Measurements from ENCODE around the gene PTGER4.

Gene PTGER4

DNA sequence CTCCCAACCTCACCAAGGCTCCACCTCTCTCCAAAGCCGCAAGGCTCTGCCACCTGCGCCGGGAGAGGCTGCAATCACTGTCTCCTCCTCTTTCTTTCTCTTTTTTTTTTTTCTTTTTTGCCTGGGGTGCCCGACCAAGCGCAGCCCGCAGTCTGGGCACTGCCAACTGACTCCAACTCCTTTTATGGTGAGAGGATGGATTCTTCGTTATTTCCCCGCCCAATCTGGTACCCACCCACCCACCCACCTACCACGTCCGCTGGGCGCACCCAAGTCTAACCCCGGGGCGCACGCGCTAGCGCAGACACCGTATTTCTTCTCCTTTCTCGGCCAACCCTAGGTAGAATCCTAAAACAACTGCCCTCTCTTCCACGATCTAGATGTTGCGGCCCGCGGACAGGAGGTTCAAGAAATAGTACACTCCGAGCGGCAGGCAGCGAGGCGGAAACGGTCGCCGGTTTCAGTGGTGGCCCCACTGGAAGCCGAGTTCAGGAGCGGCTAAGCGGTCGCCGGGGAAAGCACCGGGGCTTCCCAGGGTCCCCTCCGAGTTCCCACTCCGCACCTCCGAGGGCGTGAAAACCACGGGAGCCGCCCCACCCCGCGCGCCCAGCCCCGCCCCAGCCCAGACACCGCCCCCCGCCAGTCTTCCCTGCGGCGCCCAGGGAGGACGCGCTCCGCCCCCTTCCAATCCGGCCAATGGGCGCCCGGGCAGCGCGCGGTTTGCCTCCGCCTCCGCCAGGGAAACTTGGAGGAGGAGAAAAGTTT, 385 bp upstream of the PTGER4 start:
- peak overlapping the region; percentile 94 to 98 for H3K4me3 ChIP-seq (ENCODE audit: low read depth in 1 of 2, low read length in 2 of 2)
- no peaks in the 10 kb centered on the region for H3K27me3 ChIP-seq (ENCODE audit: control insufficient read depth in 1 of 2, insufficient read depth in 2 of 2, low read length in 2 of 2)
- H3K9ac ChIP-seq (ENCODE audit: low read depth in 1 of 2, low read length in 2 of 2), result peak overlapping the region; percentile 88 to 94
- H3K4me1 ChIP-seq (ENCODE audit: control insufficient read depth in 1 of 2, insufficient read depth in 2 of 2, low read length in 2 of 2), result peaks cover 24 to 28% of the 10 kb centered on the region in 2 donors
- peaks cover 6 to 9% of the 10 kb centered on the region in 2 donors for H3K36me3 ChIP-seq (ENCODE audit: control insufficient read depth in 1 of 2, insufficient read depth in 2 of 2, low read length in 2 of 2)
- peak overlapping the region; percentile 94 for H3K27ac ChIP-seq (ENCODE audit: low read depth, low read length)
- no peaks in the 10 kb centered on the region for H3K9me3 ChIP-seq (ENCODE audit: control insufficient read depth in 1 of 2, low read length in 2 of 2)

DNA sequence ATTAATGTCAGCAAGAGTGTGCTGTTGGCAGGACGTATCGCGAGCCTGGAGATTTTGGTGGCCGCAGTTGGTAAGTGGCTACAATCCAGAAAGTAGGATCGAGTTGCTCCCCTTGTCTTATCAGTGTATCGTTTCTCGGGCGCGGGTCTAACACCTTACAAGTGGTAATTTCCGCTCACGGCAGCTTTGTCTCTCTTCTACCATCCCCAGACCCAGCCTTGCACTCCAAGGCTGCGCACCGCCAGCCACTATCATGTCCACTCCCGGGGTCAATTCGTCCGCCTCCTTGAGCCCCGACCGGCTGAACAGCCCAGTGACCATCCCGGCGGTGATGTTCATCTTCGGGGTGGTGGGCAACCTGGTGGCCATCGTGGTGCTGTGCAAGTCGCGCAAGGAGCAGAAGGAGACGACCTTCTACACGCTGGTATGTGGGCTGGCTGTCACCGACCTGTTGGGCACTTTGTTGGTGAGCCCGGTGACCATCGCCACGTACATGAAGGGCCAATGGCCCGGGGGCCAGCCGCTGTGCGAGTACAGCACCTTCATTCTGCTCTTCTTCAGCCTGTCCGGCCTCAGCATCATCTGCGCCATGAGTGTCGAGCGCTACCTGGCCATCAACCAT, 1.1 kb downstream of the PTGER4 start:
- Histone ChIP-seq H3K27ac (ENCODE audit: low read depth, low read length) (peak overlapping the region; percentile 87), H3K4me1 (ENCODE audit: control insufficient read depth in 1 of 2, insufficient read depth in 2 of 2, low read length in 2 of 2) (peaks cover 21 to 25% of the 10 kb centered on the region in 2 donors), H3K27me3 (ENCODE audit: control insufficient read depth in 1 of 2, insufficient read depth in 2 of 2, low read length in 2 of 2) (no peaks in the 10 kb centered on the region), H3K9ac (ENCODE audit: low read depth in 1 of 2, low read length in 2 of 2) (peak overlapping the region; percentile 94 to 96), H3K4me3 (ENCODE audit: low read depth in 1 of 2, low read length in 2 of 2) (peak overlapping the region; percentile 94 to 98), H3K36me3 (ENCODE audit: control insufficient read depth in 1 of 2, insufficient read depth in 2 of 2, low read length in 2 of 2) (peaks cover 6 to 13% of the 10 kb centered on the region in 2 donors), H3K9me3 (ENCODE audit: control insufficient read depth in 1 of 2, low read length in 2 of 2) (no peaks in the 10 kb centered on the region)

DNA sequence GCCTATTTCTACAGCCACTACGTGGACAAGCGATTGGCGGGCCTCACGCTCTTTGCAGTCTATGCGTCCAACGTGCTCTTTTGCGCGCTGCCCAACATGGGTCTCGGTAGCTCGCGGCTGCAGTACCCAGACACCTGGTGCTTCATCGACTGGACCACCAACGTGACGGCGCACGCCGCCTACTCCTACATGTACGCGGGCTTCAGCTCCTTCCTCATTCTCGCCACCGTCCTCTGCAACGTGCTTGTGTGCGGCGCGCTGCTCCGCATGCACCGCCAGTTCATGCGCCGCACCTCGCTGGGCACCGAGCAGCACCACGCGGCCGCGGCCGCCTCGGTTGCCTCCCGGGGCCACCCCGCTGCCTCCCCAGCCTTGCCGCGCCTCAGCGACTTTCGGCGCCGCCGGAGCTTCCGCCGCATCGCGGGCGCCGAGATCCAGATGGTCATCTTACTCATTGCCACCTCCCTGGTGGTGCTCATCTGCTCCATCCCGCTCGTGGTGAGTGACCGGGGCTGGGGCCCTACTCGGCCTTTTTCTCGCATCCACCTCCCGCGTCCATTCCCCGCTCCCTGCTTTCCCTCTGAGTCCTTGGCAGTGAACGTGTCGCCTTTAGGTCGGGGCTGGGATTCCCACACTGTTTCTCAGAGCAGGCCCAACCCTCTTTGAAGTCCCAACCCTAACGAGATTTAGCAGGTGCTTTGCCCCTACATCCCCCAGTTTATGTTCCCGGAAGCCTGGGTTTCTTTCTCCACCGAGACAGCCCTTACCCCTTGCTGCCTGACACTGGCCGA, 1.8 kb downstream of the PTGER4 start:
- Histone ChIP-seq H3K4me1 (ENCODE audit: control insufficient read depth in 1 of 2, insufficient read depth in 2 of 2, low read length in 2 of 2) (peaks cover 24 to 25% of the 10 kb centered on the region in 2 donors), H3K27me3 (ENCODE audit: control insufficient read depth in 1 of 2, insufficient read depth in 2 of 2, low read length in 2 of 2) (no peaks in the 10 kb centered on the region), H3K27ac (ENCODE audit: low read depth, low read length) (peak overlapping the region; percentile 87), H3K36me3 (ENCODE audit: control insufficient read depth in 1 of 2, insufficient read depth in 2 of 2, low read length in 2 of 2) (peaks cover 8 to 13% of the 10 kb centered on the region in 2 donors), H3K9ac (ENCODE audit: low read depth in 1 of 2, low read length in 2 of 2) (peak overlapping the region; percentile 94 to 96), H3K9me3 (ENCODE audit: control insufficient read depth in 1 of 2, low read length in 2 of 2) (no peaks in the 10 kb centered on the region), H3K4me3 (ENCODE audit: low read depth in 1 of 2, low read length in 2 of 2) (peak overlapping the region; percentile 94 to 98)

DNA sequence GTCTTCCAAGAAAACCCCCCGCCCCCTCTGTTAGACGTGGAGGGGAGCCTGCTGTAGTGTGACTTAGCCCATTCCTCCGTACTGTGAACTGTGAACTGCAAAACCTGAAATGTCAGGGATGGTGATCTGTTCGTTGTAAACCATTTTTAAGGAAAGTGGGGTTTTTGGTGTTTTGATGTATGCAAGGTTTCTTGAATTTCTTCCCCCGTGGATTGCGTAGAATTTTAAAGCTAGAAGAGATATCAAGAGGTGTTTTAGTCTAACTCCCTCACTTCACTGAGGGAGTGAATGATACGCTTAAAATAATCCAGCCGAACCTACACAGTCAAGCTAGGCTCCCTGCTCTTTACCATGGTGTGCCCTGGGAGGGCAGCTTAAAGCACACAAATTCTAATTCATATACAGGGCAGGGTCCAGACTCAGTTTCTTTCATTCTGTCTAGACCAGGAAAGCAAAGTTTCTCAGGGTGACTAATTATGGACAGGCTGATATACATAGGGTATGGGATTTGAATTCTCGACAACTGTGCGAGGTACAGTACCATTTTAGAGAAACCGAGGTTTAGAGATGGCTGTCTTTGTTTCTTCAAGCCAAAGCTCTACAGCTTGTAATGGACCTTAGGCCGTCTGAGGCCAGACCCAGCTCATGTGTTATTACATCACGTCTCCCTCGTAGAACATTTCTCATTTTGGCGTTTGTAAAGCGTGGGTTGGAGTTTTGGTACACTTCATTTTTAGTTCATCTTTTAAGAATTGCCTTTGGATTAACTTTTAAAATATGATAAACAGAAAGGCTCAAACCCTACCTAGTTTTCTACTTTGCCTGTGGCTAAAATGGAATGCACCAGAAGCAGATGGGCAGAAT, 2.7 kb downstream of the PTGER4 start:
- Histone ChIP-seq H3K4me1 (ENCODE audit: control insufficient read depth in 1 of 2, insufficient read depth in 2 of 2, low read length in 2 of 2) (peaks cover 20 to 26% of the 10 kb centered on the region in 2 donors), H3K27ac (ENCODE audit: low read depth, low read length) (peak overlapping the region; percentile 87), H3K9ac (ENCODE audit: low read depth in 1 of 2, low read length in 2 of 2) (peak overlapping the region; percentile 94 to 96)

DNA sequence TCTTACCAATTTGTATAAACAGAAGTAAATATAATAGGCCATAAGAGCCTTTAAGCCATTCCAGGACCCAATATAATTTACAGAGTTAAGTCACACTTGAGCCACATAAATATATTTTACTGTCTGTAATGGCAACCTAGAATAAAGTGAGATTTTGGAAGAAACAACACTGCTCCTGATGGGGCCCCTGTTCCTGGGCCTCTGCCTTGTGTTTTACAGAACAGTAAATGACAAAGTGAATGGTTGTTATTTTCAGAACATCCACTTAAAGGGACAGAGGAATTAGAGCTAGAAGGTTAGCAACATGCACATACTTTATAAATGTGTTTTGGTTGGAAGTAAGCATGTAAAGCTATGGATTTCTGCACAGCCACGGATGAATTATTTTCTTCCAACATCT, 3.6 kb downstream of the PTGER4 start:
- Histone ChIP-seq H3K9ac (ENCODE audit: low read depth in 1 of 2, low read length in 2 of 2) (peak overlapping the region; percentile 94 to 96), H3K4me3 (ENCODE audit: low read depth in 1 of 2, low read length in 2 of 2) (peak overlapping the region; percentile 94 to 98)

More for the DNA sequence above, 2.7 kb downstream of the PTGER4 start:
- Histone ChIP-seq H3K9me3 (ENCODE audit: control insufficient read depth in 1 of 2, low read length in 2 of 2) (no peaks in the 10 kb centered on the region), H3K36me3 (ENCODE audit: control insufficient read depth in 1 of 2, insufficient read depth in 2 of 2, low read length in 2 of 2) (peaks cover 11 to 13% of the 10 kb centered on the region in 2 donors), H3K27me3 (ENCODE audit: control insufficient read depth in 1 of 2, insufficient read depth in 2 of 2, low read length in 2 of 2) (no peaks in the 10 kb centered on the region), H3K4me3 (ENCODE audit: low read depth in 1 of 2, low read length in 2 of 2) (peak overlapping the region; percentile 94 to 98)

GRCh38 chr5:40685193-40685592, 5.5 kb downstream of the PTGER4 start:
- no peak overlapping the region for H3K27ac ChIP-seq (ENCODE audit: low read depth, low read length)
- H3K27me3 ChIP-seq (ENCODE audit: control insufficient read depth in 1 of 2, insufficient read depth in 2 of 2, low read length in 2 of 2), result no peaks in the 10 kb centered on the region
- H3K9ac ChIP-seq (ENCODE audit: low read depth in 1 of 2, low read length in 2 of 2), result peak overlapping the region in 1 of 2 donors; percentile 38
- H3K9me3 ChIP-seq (ENCODE audit: control insufficient read depth in 1 of 2, low read length in 2 of 2), result no peaks in the 10 kb centered on the region
- H3K4me3 ChIP-seq (ENCODE audit: low read depth in 1 of 2, low read length in 2 of 2), result peak overlapping the region; percentile 94 to 98
- H3K36me3 ChIP-seq (ENCODE audit: control insufficient read depth in 1 of 2, insufficient read depth in 2 of 2, low read length in 2 of 2), result peaks cover 13 to 14% of the 10 kb centered on the region in 2 donors
- peaks cover 42 to 44% of the 10 kb centered on the region in 2 donors for H3K4me1 ChIP-seq (ENCODE audit: control insufficient read depth in 1 of 2, insufficient read depth in 2 of 2, low read length in 2 of 2)

More for the DNA sequence above, 3.6 kb downstream of the PTGER4 start:
- Histone ChIP-seq H3K9me3 (ENCODE audit: control insufficient read depth in 1 of 2, low read length in 2 of 2) (no peaks in the 10 kb centered on the region), H3K27ac (ENCODE audit: low read depth, low read length) (no peak overlapping the region), H3K36me3 (ENCODE audit: control insufficient read depth in 1 of 2, insufficient read depth in 2 of 2, low read length in 2 of 2) (peaks cover 11 to 13% of the 10 kb centered on the region in 2 donors), H3K4me1 (ENCODE audit: control insufficient read depth in 1 of 2, insufficient read depth in 2 of 2, low read length in 2 of 2) (peaks cover 27 to 32% of the 10 kb centered on the region in 2 donors), H3K27me3 (ENCODE audit: control insufficient read depth in 1 of 2, insufficient read depth in 2 of 2, low read length in 2 of 2) (no peaks in the 10 kb centered on the region)

GRCh38 chr5:40685976-40686486, 6.3 kb downstream of the PTGER4 start:
- Histone ChIP-seq H3K27ac (ENCODE audit: low read depth, low read length) (no peak overlapping the region), H3K36me3 (ENCODE audit: control insufficient read depth in 1 of 2, insufficient read depth in 2 of 2, low read length in 2 of 2) (peaks cover 15 to 17% of the 10 kb centered on the region in 2 donors), H3K4me1 (ENCODE audit: control insufficient read depth in 1 of 2, insufficient read depth in 2 of 2, low read length in 2 of 2) (peaks cover 40 to 47% of the 10 kb centered on the region in 2 donors), H3K9ac (ENCODE audit: low read depth in 1 of 2, low read length in 2 of 2) (peak overlapping the region in 1 of 2 donors; percentile 38), H3K9me3 (ENCODE audit: control insufficient read depth in 1 of 2, low read length in 2 of 2) (no peaks in the 10 kb centered on the region), H3K4me3 (ENCODE audit: low read depth in 1 of 2, low read length in 2 of 2) (peak overlapping the region; percentile 19 to 98), H3K27me3 (ENCODE audit: control insufficient read depth in 1 of 2, insufficient read depth in 2 of 2, low read length in 2 of 2) (no peaks in the 10 kb centered on the region)

DNA sequence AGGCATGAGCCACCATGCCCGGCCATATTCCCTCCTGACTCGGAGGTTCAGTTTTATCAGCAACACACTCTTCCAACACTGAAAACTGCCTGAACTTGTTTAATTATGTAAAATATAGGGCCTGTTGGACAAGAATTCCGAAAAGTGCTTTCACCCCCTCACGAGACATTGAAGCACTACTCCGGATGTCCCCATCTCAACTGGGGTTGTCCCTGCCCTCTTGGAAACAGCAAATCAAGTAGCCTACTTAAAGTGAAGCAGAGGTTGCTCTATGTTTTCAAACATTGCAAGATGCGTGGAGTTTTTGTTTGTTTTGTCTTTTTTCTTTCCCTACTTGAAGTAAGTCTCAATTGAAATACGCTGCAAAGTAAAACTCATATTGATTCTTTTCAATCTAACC, 7.6 kb downstream of the PTGER4 start:
- no peak overlapping the region for H3K27ac ChIP-seq (ENCODE audit: low read depth, low read length)
- H3K9me3 ChIP-seq (ENCODE audit: control insufficient read depth in 1 of 2, low read length in 2 of 2), result no peaks in the 10 kb centered on the region
- H3K4me1 ChIP-seq (ENCODE audit: control insufficient read depth in 1 of 2, insufficient read depth in 2 of 2, low read length in 2 of 2), result peaks cover 36 to 52% of the 10 kb centered on the region in 2 donors
- peaks cover 21% of the 10 kb centered on the region in 2 donors for H3K36me3 ChIP-seq (ENCODE audit: control insufficient read depth in 1 of 2, insufficient read depth in 2 of 2, low read length in 2 of 2)
- H3K9ac ChIP-seq (ENCODE audit: low read depth in 1 of 2, low read length in 2 of 2), result peak overlapping the region; percentile 16 to 34
- no peaks in the 10 kb centered on the region for H3K27me3 ChIP-seq (ENCODE audit: control insufficient read depth in 1 of 2, insufficient read depth in 2 of 2, low read length in 2 of 2)
- peak overlapping the region; percentile 32 to 53 for H3K4me3 ChIP-seq (ENCODE audit: low read depth in 1 of 2, low read length in 2 of 2)

DNA sequence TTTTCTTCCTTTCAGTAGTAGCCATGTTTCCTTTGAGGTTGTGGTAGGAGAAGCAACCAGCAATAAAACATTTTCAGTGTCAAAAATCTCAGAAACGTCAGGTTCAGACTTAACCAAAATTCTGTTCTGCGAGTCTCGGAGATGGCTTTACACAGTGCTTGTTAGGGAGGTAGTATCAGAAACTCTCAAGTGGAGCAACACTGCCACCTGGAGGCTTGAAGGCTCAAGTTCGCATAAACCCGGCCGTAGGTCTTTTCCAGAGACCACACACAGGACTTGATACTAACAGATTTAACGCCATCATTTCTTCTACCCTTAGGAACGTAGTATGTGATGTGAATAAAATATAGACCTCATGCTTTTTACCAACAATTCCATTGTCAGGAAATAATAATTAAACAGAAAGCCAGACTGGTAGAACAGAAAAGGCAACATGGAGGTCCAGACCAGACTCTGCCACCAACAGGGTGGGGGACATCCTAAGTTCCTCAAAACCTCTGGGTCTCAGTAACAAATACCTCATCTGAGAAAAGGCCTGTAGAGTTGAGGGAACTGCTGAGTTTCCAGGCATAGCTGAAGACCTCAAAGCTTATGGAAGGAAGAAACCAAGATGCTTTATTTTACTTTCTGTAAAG, 8.5 kb downstream of the PTGER4 start:
- H3K27me3 ChIP-seq (ENCODE audit: control insufficient read depth in 1 of 2, insufficient read depth in 2 of 2, low read length in 2 of 2), result no peaks in the 10 kb centered on the region
- peaks cover 22 to 30% of the 10 kb centered on the region in 2 donors for H3K36me3 ChIP-seq (ENCODE audit: control insufficient read depth in 1 of 2, insufficient read depth in 2 of 2, low read length in 2 of 2)
- no peak overlapping the region for H3K27ac ChIP-seq (ENCODE audit: low read depth, low read length)
- H3K4me3 ChIP-seq (ENCODE audit: low read depth in 1 of 2, low read length in 2 of 2), result peak overlapping the region; percentile 18 to 53
- H3K4me1 ChIP-seq (ENCODE audit: control insufficient read depth in 1 of 2, insufficient read depth in 2 of 2, low read length in 2 of 2), result peaks cover 36 to 52% of the 10 kb centered on the region in 2 donors
- H3K9me3 ChIP-seq (ENCODE audit: control insufficient read depth in 1 of 2, low read length in 2 of 2), result no peaks in the 10 kb centered on the region
- peak overlapping the region in 1 of 2 donors; percentile 42 for H3K9ac ChIP-seq (ENCODE audit: low read depth in 1 of 2, low read length in 2 of 2)
